DOHH2 (cell line): Measurements from ENCODE around the gene PLPPR1.

Experiments used
- H3F3A ChIP-seq: fragments of 200-600 bp; sonication (generic), shearing (Covaris generic); 2 replicates; pipeline ENCODE4 v1.6.0; 2016; ENCODE audit warnings: antibody characterized with exemption, mild to moderate bottlenecking; ENCODE audit not compliant: control insufficient read depth, insufficient read depth
- H3K27ac ChIP-seq: fragments of 200-600 bp; sonication (generic); 2 replicates; pipeline ENCODE4 v1.5.1; 2014; ENCODE audit warnings: low read depth, mild to moderate bottlenecking, low read length, moderate library complexity
- H3K27me3 ChIP-seq: fragments of 200-600 bp; sonication (generic); 2 replicates; pipeline ENCODE4 v1.6.1; 2014; ENCODE audit warnings: mild to moderate bottlenecking, low read length, mixed read lengths; ENCODE audit not compliant: control insufficient read depth
- H3K36me3 ChIP-seq: fragments of 200-600 bp; sonication (generic); 2 replicates; pipeline ENCODE4 v1.6.1; 2014; ENCODE audit warnings: mild to moderate bottlenecking, low read length, moderate library complexity, mixed read lengths; ENCODE audit not compliant: control insufficient read depth
- H3K4me1 ChIP-seq: fragments of 200-600 bp; sonication (generic); 2 replicates; pipeline ENCODE4 v1.6.1; 2014; ENCODE audit warnings: mild to moderate bottlenecking, low read length, mixed read lengths; ENCODE audit not compliant: control insufficient read depth
- H3K4me2 ChIP-seq: fragments of 200-600 bp; sonication (generic); 2 replicates; pipeline ENCODE4 v1.6.0; 2014; ENCODE audit warnings: mild to moderate bottlenecking, low read length, moderate library complexity
- H3K4me3 ChIP-seq: fragments of 200-600 bp; sonication (generic); 2 replicates; pipeline ENCODE4 v1.5.1; 2014; ENCODE audit warnings: mild to moderate bottlenecking, low read length, mixed read lengths
- H3K79me2 ChIP-seq: fragments of 200-600 bp; sonication (generic); 2 replicates; pipeline ENCODE4 v1.6.1; 2014; ENCODE audit warnings: mild to moderate bottlenecking, low read length, mixed read lengths; ENCODE audit not compliant: control insufficient read depth
- H3K9me2 ChIP-seq: fragments of 200-600 bp; sonication (generic); replicated peaks from 2 replicates; pipeline ENCODE4 v1.6.1; 2014; ENCODE audit warnings: mild to moderate bottlenecking, low read length, mixed read lengths; ENCODE audit not compliant: control insufficient read depth
- H3K9me3 ChIP-seq: fragments of 200-600 bp; sonication (generic); 2 replicates; pipeline ENCODE4 v1.6.1; 2014; ENCODE audit warnings: antibody characterized with exemption, low read length, mixed read lengths; ENCODE audit not compliant: control insufficient read depth, insufficient read depth
- H4K20me1 ChIP-seq: fragments of 200-600 bp; sonication (generic); 2 replicates; pipeline ENCODE4 v1.6.0; 2014; ENCODE audit warnings: low read depth, mild to moderate bottlenecking, antibody characterized with exemption, low read length, moderate library complexity; ENCODE audit not compliant: control insufficient read depth, insufficient read depth
- CTCF ChIP-seq: fragments of 200-600 bp; sonication (generic); IDR thresholded peaks from one replicate; pipeline ENCODE4 v1.5.1; 2014; ENCODE audit warnings: antibody characterized with exemption, mild to moderate bottlenecking, low read depth, low read length; ENCODE audit not compliant: poor library complexity, severe bottlenecking
- EZH2phosphoT487 ChIP-seq: fragments of 200-600 bp; sonication (generic); IDR thresholded peaks from 2 replicates; pipeline ENCODE4 v1.6.1; 2017; ENCODE audit warnings: borderline replicate concordance, mild to moderate bottlenecking, antibody characterized with exemption, low read length, moderate library complexity, mixed read lengths

PLPPR1 gene

GRCh38 chr9:101146508-101146907 lies 118.0 kb downstream of the PLPPR1 start:
- no peaks in the 10 kb centered on the region for H4K20me1 ChIP-seq
- H3K9me2 ChIP-seq = no peaks in the 10 kb centered on the region
- no peaks in the 10 kb centered on the region for H3K9me3 ChIP-seq
- no peak overlapping the region for H3K4me3 ChIP-seq
- H3K79me2 ChIP-seq = no peaks in the 10 kb centered on the region
- H3K4me2 ChIP-seq = no peak overlapping the region
- TF ChIP-seq EZH2phosphoT487 (no peak), CTCF (no peak)
- H3K27me3 ChIP-seq = no peaks in the 10 kb centered on the region
- H3K27ac ChIP-seq = no peak overlapping the region
- H3K4me1 ChIP-seq = no peaks in the 10 kb centered on the region
- H3K36me3 ChIP-seq = no peaks in the 10 kb centered on the region
- no peaks in the 10 kb centered on the region for H3F3A ChIP-seq

GRCh38 chr9:101148344-101148743 lies 119.8 kb downstream of the PLPPR1 start:
- H3K9me3 ChIP-seq = no peaks in the 10 kb centered on the region
- TF ChIP-seq CTCF (no peak), EZH2phosphoT487 (no peak)
- H3F3A ChIP-seq = no peaks in the 10 kb centered on the region
- no peak overlapping the region for H3K4me2 ChIP-seq
- no peaks in the 10 kb centered on the region for H4K20me1 ChIP-seq
- H3K27me3 ChIP-seq = no peaks in the 10 kb centered on the region
- H3K4me1 ChIP-seq = no peaks in the 10 kb centered on the region
- no peak overlapping the region for H3K27ac ChIP-seq
- no peaks in the 10 kb centered on the region for H3K79me2 ChIP-seq
- no peaks in the 10 kb centered on the region for H3K36me3 ChIP-seq
- H3K9me2 ChIP-seq = no peaks in the 10 kb centered on the region
- no peak overlapping the region for H3K4me3 ChIP-seq

- Histone ChIP-seq H3K27me3 (no peaks in the 10 kb centered on the region), H3K9me2 (peaks cover 2% of the 10 kb centered on the region; the same call in 1 of the 2 replicates), H3K4me1 (no peaks in the 10 kb centered on the region), H3K4me2 (no peak overlapping the region), H3K36me3 (no peaks in the 10 kb centered on the region), H4K20me1 (no peaks in the 10 kb centered on the region), H3K4me3 (no peak overlapping the region), H3K9me3 (no peaks in the 10 kb centered on the region), H3K27ac (no peak overlapping the region), H3F3A (no peaks in the 10 kb centered on the region), H3K79me2 (no peaks in the 10 kb centered on the region)
- no peak for TF ChIP-seq EZH2phosphoT487
- no peak for TF ChIP-seq CTCF
Observed at GRCh38 chr9:101158361-101158760, 129.8 kb downstream of the PLPPR1 start.

GRCh38 chr9:101162231-101162630 lies 133.7 kb downstream of the PLPPR1 start:
- H3K4me1 ChIP-seq = no peaks in the 10 kb centered on the region
- no peaks in the 10 kb centered on the region for H3K36me3 ChIP-seq
- no peak overlapping the region for H3K4me2 ChIP-seq
- H3K9me3 ChIP-seq = no peaks in the 10 kb centered on the region
- H3K27me3 ChIP-seq = no peaks in the 10 kb centered on the region
- no peaks in the 10 kb centered on the region for H3F3A ChIP-seq
- no peaks in the 10 kb centered on the region for H3K9me2 ChIP-seq
- H3K27ac ChIP-seq = no peak overlapping the region
- no peak for TF ChIP-seq EZH2phosphoT487
- TF ChIP-seq CTCF = no peak
- H3K4me3 ChIP-seq = no peak overlapping the region
- H3K79me2 ChIP-seq = no peaks in the 10 kb centered on the region
- H4K20me1 ChIP-seq = no peaks in the 10 kb centered on the region
